HCT116 (cell line): ENCODE measurements around the gene POLR2H. TPM values are rescaled to one million over a fixed set of nuclear protein-coding genes. Genes with fewer than 3 reads are reported as not detected.

Source experiments
- ATAC-seq: fragments of 200-7000 bp; cut with Tn5 transposase; 2 replicates; pipeline ENCODE4 v1.9.1; 2020; ENCODE audit warnings: mild to moderate bottlenecking, moderate library complexity
- BruUV-seq: library from RNA; stranded (reverse); fragments of 400-500 nt; replicated peaks from 2 replicates; lab custom pipeline; 2021; lab: Mats Ljungman, UMichigan
- CTCF ChIA-PET: fragments of 300-600 bp; sonication (Branson Sonifier 250); formaldehyde crosslinking; loops from one replicate; lab custom pipeline; 2021; ENCODE audit warnings: antibody characterized with exemption; lab: Charles Lee
- POLR2A ChIA-PET: fragments of 300-600, 350-600 bp; sonication (Branson Sonifier 250); formaldehyde crosslinking; loops from one replicate; lab custom pipeline; 2021; ENCODE audit warnings: antibody characterized with exemption; lab: Charles Lee
- RAD21 ChIA-PET, 2 experiments: fragments of 300-600 bp; sonication (Branson Sonifier 250); formaldehyde crosslinking; loops; one replicate each; lab custom pipeline; 2023; ENCODE audit warnings: low total read pairs in 2 of 2; ENCODE audit not compliant: uncharacterized antibody in 2 of 2, unreplicated experiment in 2 of 2, low non-redundant PET in 1 of 2; lab: Charles Lee
- DNase-seq: peaks from one replicate; pipeline ENCODE4 v3.0.0-alpha.2; 2010; ENCODE audit warnings: low read depth, low spot score
- H2AFZ ChIP-seq: fragments of 200-600 bp; shearing (Covaris generic), sonication (generic); 2 replicates; pipeline ENCODE4 v1.6.1; 2017; ENCODE audit warnings: low read depth, mixed run types, mixed read lengths, antibody characterized with exemption, low read length; ENCODE audit not compliant: poor library complexity, severe bottlenecking
- H3K27ac ChIP-seq: 2 replicates; pipeline ENCODE4 v1.5.1; 2012; ENCODE audit warnings: low read depth, low read length
- H3K27me3 ChIP-seq: fragments of 200-600 bp; sonication (generic); 2 replicates; pipeline ENCODE4 v1.6.1; 2016; ENCODE audit warnings: mixed run types, low read length, mixed read lengths; ENCODE audit not compliant: insufficient read depth
- H3K36me3 ChIP-seq, 2 experiments: fragments of 200-500 bp in 1 of 2; fragments of 200-600 bp in 1 of 2; sonication (Bioruptor generic) in 1 of 2; sonication (generic) in 1 of 2; 2 replicates each; pipeline versions ENCODE4 v1.5.1 to v1.6.1; 2014 to 2016; ENCODE audit warnings: low read length in 2 of 2, inconsistent platforms in 1 of 2, mixed read lengths in 1 of 2, mixed run types in 1 of 2; ENCODE audit not compliant: insufficient read depth in 2 of 2, control insufficient read depth in 1 of 2
- H3K4me1 ChIP-seq, 2 experiments: fragments of 200-600 bp in 1 of 2; sonication (generic) in 1 of 2; 2 replicates each; pipeline versions ENCODE4 v1.5.1 to v1.6.1; 2012 to 2017; ENCODE audit warnings: low read length in 2 of 2, inconsistent platforms in 1 of 2, mild to moderate bottlenecking in 1 of 2, mixed read lengths in 1 of 2, mixed run types in 1 of 2, moderate library complexity in 1 of 2; ENCODE audit not compliant: insufficient read depth in 2 of 2, control insufficient read depth in 1 of 2
- H3K4me2 ChIP-seq: fragments of 200-600 bp; sonication (generic); 2 replicates; pipeline ENCODE4 v1.6.1; 2017; ENCODE audit warnings: mixed run types, low read length, mixed read lengths
- H3K4me3 ChIP-seq, 2 experiments: fragments of 200-600 bp in 1 of 2; sonication (generic) in 1 of 2; replicated peaks in 1 of 2; 2 replicates each; pipeline ENCODE4 v1.5.1; 2011 to 2016; ENCODE audit warnings: low read length in 2 of 2, control low read depth in 1 of 2, low read depth in 1 of 2, mild to moderate bottlenecking in 1 of 2, mixed read lengths in 1 of 2, mixed run types in 1 of 2
- H3K79me2 ChIP-seq: fragments of 200-600 bp; sonication (generic); 2 replicates; pipeline ENCODE4 v1.6.1; 2017; ENCODE audit warnings: mild to moderate bottlenecking, mixed run types, low read length, moderate library complexity, mixed read lengths; ENCODE audit not compliant: insufficient read depth
- H3K9ac ChIP-seq: fragments of 200-600 bp; sonication (generic); 2 replicates; pipeline ENCODE4 v1.6.1; 2016; ENCODE audit warnings: low read length, mixed read lengths
- H3K9me2 ChIP-seq: fragments of 200-600 bp; sonication (generic), shearing (Covaris generic); 2 replicates; pipeline ENCODE4 v1.6.1; 2017; ENCODE audit warnings: mixed run types, mild to moderate bottlenecking, moderate library complexity; ENCODE audit not compliant: insufficient read depth
- H3K9me3 ChIP-seq, 2 experiments: fragments of 200-500 bp in 1 of 2; fragments of 200-600 bp in 1 of 2; sonication (Bioruptor generic) in 1 of 2; sonication (generic) in 1 of 2; 2 replicates each; pipeline ENCODE4 v1.6.1; 2014 to 2017; ENCODE audit warnings: low read length in 2 of 2, mixed read lengths in 2 of 2, inconsistent platforms in 1 of 2, low read depth in 1 of 2, mild to moderate bottlenecking in 1 of 2, mixed run types in 1 of 2, moderate library complexity in 1 of 2; ENCODE audit not compliant: control insufficient read depth in 1 of 2, insufficient read depth in 1 of 2
- H4K20me1 ChIP-seq: fragments of 200-600 bp; sonication (generic), shearing (Covaris generic); 2 replicates; pipeline ENCODE4 v1.6.1; 2017; ENCODE audit warnings: mixed run types, mild to moderate bottlenecking, moderate library complexity; ENCODE audit not compliant: insufficient read depth
- REST ChIP-seq: IDR thresholded peaks from 2 replicates; pipeline ENCODE4 v1.6.1; 2012; ENCODE audit warnings: low read depth
- intact Hi-C: fragments of 100-400 bp; cut with micrococcal nuclease; formaldehyde crosslinking; loops from 2 replicates; pipeline ENCODE4 v1.10.0; 2022
- total RNA-seq: library from RNA; stranded (reverse); gene quantifications from one replicate; pipeline ENCODE4 v1.2.1, GENCODE V29; 2021; ENCODE audit not compliant: unreplicated experiment

The POLR2H gene
- total RNA-seq, 1 experiment from 2014 or later, result 156 TPM

GRCh38 chr3:184335291-184335660 is 26.2 kb upstream of the POLR2H start:
- Histone ChIP-seq H4K20me1 (peaks cover 28% of the 10 kb centered on the region; the same call in 1 of the 2 replicates), H3K36me3 (peaks cover 32 to 44% of the 10 kb centered on the region in 2 experiments), H2AFZ (no peak overlapping the region), H3K9ac (peak overlapping the region; percentile 83), H3K4me2 (peak overlapping the region; percentile 90), H3K9me3 (no peaks in the 10 kb centered on the region), H3K27me3 (no peaks in the 10 kb centered on the region), H3K79me2 (peaks cover 54% of the 10 kb centered on the region), H3K27ac (peak overlapping the region; percentile 85), H3K9me2 (no peaks in the 10 kb centered on the region)
- BruUV-seq, result no TSS peak
- intact Hi-C loops, result no loop called here
- RAD21 ChIA-PET, result no interaction called here
- no peak for DNase-seq
- CTCF ChIA-PET, result interaction anchor here (0.9 to 1.3 kb wide), 2 partner anchors 10 to 46 kb away, joined by 3 read pairs; no protein-coding TSS in a partner anchor
- POLR2A ChIA-PET, result no interaction called here
- no peak for TF ChIP-seq REST
- TF ChIP-seq, all 23 proteins: peak for 0
- peak overlapping the region in 1 of 2 experiments; percentile 73; a peak in 3 of 4 replicates for H3K4me3 ChIP-seq
- H3K4me1 ChIP-seq, result peaks cover 2 to 68% of the 10 kb centered on the region in 2 experiments; a peak in 3 of 4 replicates
- ATAC-seq, result peak; percentile 28
